Osteoblast (primary cell): ENCODE measurements around the gene C5AR2. TPM values are rescaled to one million over a fixed set of nuclear protein-coding genes. Genes with fewer than 3 reads are reported as not detected.

Experiments
- DNase-seq: peaks from one replicate; pipeline ENCODE4 v3.0.0; 2011; ENCODE audit warnings: low spot score, mixed read lengths; ENCODE audit not compliant: insufficient read length; ENCODE audit errors: missing footprints
- H2AFZ ChIP-seq: 2 replicates; pipeline ENCODE4 v1.6.0; 2011; ENCODE audit warnings: mild to moderate bottlenecking, low read length
- H3K27ac ChIP-seq: 2 replicates; pipeline ENCODE4 v1.5.1; 2011; ENCODE audit warnings: mild to moderate bottlenecking, low read depth, low read length, moderate library complexity
- H3K27me3 ChIP-seq: 2 replicates; pipeline ENCODE4 v1.6.0; 2012; ENCODE audit warnings: mild to moderate bottlenecking, control low read depth, inconsistent platforms, low read length, moderate library complexity; ENCODE audit not compliant: insufficient read depth
- H3K36me3 ChIP-seq: 2 replicates; pipeline ENCODE4 v1.5.1; 2011; ENCODE audit warnings: mild to moderate bottlenecking, low read length, control low read depth, moderate library complexity; ENCODE audit not compliant: insufficient read depth
- H3K4me1 ChIP-seq: 2 replicates; pipeline ENCODE4 v1.5.1; 2011; ENCODE audit warnings: mild to moderate bottlenecking, low read length, control low read depth, moderate library complexity; ENCODE audit not compliant: insufficient read depth
- H3K4me2 ChIP-seq: 2 replicates; pipeline ENCODE4 v1.6.0; 2011; ENCODE audit warnings: mild to moderate bottlenecking, low read length; ENCODE audit not compliant: insufficient read depth
- H3K4me3 ChIP-seq: fragments of 200-600 bp; sonication (generic); 3 replicates; pipeline ENCODE4 v1.5.1; 2012; ENCODE audit warnings: mild to moderate bottlenecking, low read length, inconsistent platforms; ENCODE audit not compliant: insufficient read depth
- H3K79me2 ChIP-seq: 2 replicates; pipeline ENCODE4 v1.6.0; 2012; ENCODE audit warnings: mild to moderate bottlenecking, low read length, control low read depth, inconsistent platforms; ENCODE audit not compliant: insufficient read depth
- H3K9me3 ChIP-seq: 2 replicates; pipeline ENCODE4 v1.5.1; 2011; ENCODE audit warnings: low read depth, low read length, control low read depth
- H4K20me1 ChIP-seq: 2 replicates; pipeline ENCODE4 v1.6.0; 2012; ENCODE audit warnings: mild to moderate bottlenecking, low read length, control low read depth; ENCODE audit not compliant: insufficient read depth
- CTCF ChIP-seq: IDR thresholded peaks from 2 replicates; pipeline ENCODE4 v1.5.1; 2011; ENCODE audit warnings: mild to moderate bottlenecking, low read depth, low read length, moderate library complexity; ENCODE audit errors: extremely low read depth
- total RNA-seq: library from RNA; depleted of rRNA; stranded (reverse); fragments of >200 nt; gene quantifications from 2 replicates; pipeline ENCODE4 v1.2.3, GENCODE V29; 2012

C5AR2 gene
- total RNA-seq, 1 donor = 2.5 TPM

GRCh38 chr19:47374876-47375693, 43.1 kb downstream of the C5AR2 start:
- H3K27me3 ChIP-seq = no peaks in the 10 kb centered on the region
- no peak overlapping the region for H3K4me2 ChIP-seq
- H3K9me3 ChIP-seq = no peaks in the 10 kb centered on the region
- no peak for TF ChIP-seq CTCF
- peaks cover under 1% of the 10 kb centered on the region for H4K20me1 ChIP-seq
- peak; percentile 71 for DNase-seq
- peaks cover 6% of the 10 kb centered on the region for H3K4me1 ChIP-seq
- no peak overlapping the region for H3K4me3 ChIP-seq
- H3K27ac ChIP-seq = no peak overlapping the region
- H2AFZ ChIP-seq = no peak overlapping the region
- H3K79me2 ChIP-seq = peaks cover 2% of the 10 kb centered on the region
- peaks cover 60% of the 10 kb centered on the region for H3K36me3 ChIP-seq

GRCh38 chr19:47375694-47376588, 44.0 kb downstream of the C5AR2 start:
- Histone ChIP-seq H3K79me2 (peaks cover under 1% of the 10 kb centered on the region), H3K4me3 (no peak overlapping the region), H2AFZ (no peak overlapping the region), H3K9me3 (no peaks in the 10 kb centered on the region), H4K20me1 (no peaks in the 10 kb centered on the region), H3K27me3 (no peaks in the 10 kb centered on the region), H3K4me1 (no peaks in the 10 kb centered on the region), H3K36me3 (peaks cover 60% of the 10 kb centered on the region), H3K4me2 (no peak overlapping the region), H3K27ac (no peak overlapping the region)
- DNase-seq = peak; percentile 63
- no peak for TF ChIP-seq CTCF

- Histone ChIP-seq H3K4me2 (no peak overlapping the region), H3K27ac (no peak overlapping the region), H3K4me3 (no peak overlapping the region), H4K20me1 (no peaks in the 10 kb centered on the region), H3K9me3 (no peaks in the 10 kb centered on the region), H3K27me3 (no peaks in the 10 kb centered on the region), H3K79me2 (no peaks in the 10 kb centered on the region), H3K4me1 (no peaks in the 10 kb centered on the region), H2AFZ (no peak overlapping the region), H3K36me3 (peaks cover 61% of the 10 kb centered on the region)
- DNase-seq = peak; percentile 65
- no peak for TF ChIP-seq CTCF
Observed at GRCh38 chr19:47376589-47377144, 44.7 kb downstream of the C5AR2 start.
